HCT116 (cell line): Measurements from ENCODE around the gene ADGRV1. TPM values are rescaled to one million over a fixed set of nuclear protein-coding genes. Genes with fewer than 3 reads are reported as not detected.

Source experiments
- ATAC-seq: fragments of 200-7000 bp; cut with Tn5 transposase; 2 replicates; pipeline ENCODE4 v1.9.1; 2020; ENCODE audit warnings: mild to moderate bottlenecking, moderate library complexity
- BruUV-seq: library from RNA; stranded (reverse); fragments of 400-500 nt; replicated peaks from 2 replicates; lab custom pipeline; 2021; lab: Mats Ljungman, UMichigan
- CTCF ChIA-PET: fragments of 300-600 bp; sonication (Branson Sonifier 250); formaldehyde crosslinking; loops from one replicate; lab custom pipeline; 2021; ENCODE audit warnings: antibody characterized with exemption; lab: Charles Lee
- POLR2A ChIA-PET: fragments of 300-600, 350-600 bp; sonication (Branson Sonifier 250); formaldehyde crosslinking; loops from one replicate; lab custom pipeline; 2021; ENCODE audit warnings: antibody characterized with exemption; lab: Charles Lee
- RAD21 ChIA-PET, 2 experiments: fragments of 300-600 bp; sonication (Branson Sonifier 250); formaldehyde crosslinking; loops; one replicate each; lab custom pipeline; 2023; ENCODE audit warnings: low total read pairs in 2 of 2; ENCODE audit not compliant: uncharacterized antibody in 2 of 2, unreplicated experiment in 2 of 2, low non-redundant PET in 1 of 2; lab: Charles Lee
- DNase-seq: peaks from one replicate; pipeline ENCODE4 v3.0.0-alpha.2; 2010; ENCODE audit warnings: low read depth, low spot score
- H2AFZ ChIP-seq: fragments of 200-600 bp; shearing (Covaris generic), sonication (generic); 2 replicates; pipeline ENCODE4 v1.6.1; 2017; ENCODE audit warnings: low read depth, mixed run types, mixed read lengths, antibody characterized with exemption, low read length; ENCODE audit not compliant: poor library complexity, severe bottlenecking
- H3K27ac ChIP-seq: 2 replicates; pipeline ENCODE4 v1.5.1; 2012; ENCODE audit warnings: low read depth, low read length
- H3K27me3 ChIP-seq: fragments of 200-600 bp; sonication (generic); 2 replicates; pipeline ENCODE4 v1.6.1; 2016; ENCODE audit warnings: mixed run types, low read length, mixed read lengths; ENCODE audit not compliant: insufficient read depth
- H3K36me3 ChIP-seq, 2 experiments: fragments of 200-500 bp in 1 of 2; fragments of 200-600 bp in 1 of 2; sonication (Bioruptor generic) in 1 of 2; sonication (generic) in 1 of 2; 2 replicates each; pipeline versions ENCODE4 v1.5.1 to v1.6.1; 2014 to 2016; ENCODE audit warnings: low read length in 2 of 2, inconsistent platforms in 1 of 2, mixed read lengths in 1 of 2, mixed run types in 1 of 2; ENCODE audit not compliant: insufficient read depth in 2 of 2, control insufficient read depth in 1 of 2
- H3K4me1 ChIP-seq, 2 experiments: fragments of 200-600 bp in 1 of 2; sonication (generic) in 1 of 2; 2 replicates each; pipeline versions ENCODE4 v1.5.1 to v1.6.1; 2012 to 2017; ENCODE audit warnings: low read length in 2 of 2, inconsistent platforms in 1 of 2, mild to moderate bottlenecking in 1 of 2, mixed read lengths in 1 of 2, mixed run types in 1 of 2, moderate library complexity in 1 of 2; ENCODE audit not compliant: insufficient read depth in 2 of 2, control insufficient read depth in 1 of 2
- H3K4me2 ChIP-seq: fragments of 200-600 bp; sonication (generic); 2 replicates; pipeline ENCODE4 v1.6.1; 2017; ENCODE audit warnings: mixed run types, low read length, mixed read lengths
- H3K4me3 ChIP-seq, 2 experiments: fragments of 200-600 bp in 1 of 2; sonication (generic) in 1 of 2; replicated peaks in 1 of 2; 2 replicates each; pipeline ENCODE4 v1.5.1; 2011 to 2016; ENCODE audit warnings: low read length in 2 of 2, control low read depth in 1 of 2, low read depth in 1 of 2, mild to moderate bottlenecking in 1 of 2, mixed read lengths in 1 of 2, mixed run types in 1 of 2
- H3K79me2 ChIP-seq: fragments of 200-600 bp; sonication (generic); 2 replicates; pipeline ENCODE4 v1.6.1; 2017; ENCODE audit warnings: mild to moderate bottlenecking, mixed run types, low read length, moderate library complexity, mixed read lengths; ENCODE audit not compliant: insufficient read depth
- H3K9ac ChIP-seq: fragments of 200-600 bp; sonication (generic); 2 replicates; pipeline ENCODE4 v1.6.1; 2016; ENCODE audit warnings: low read length, mixed read lengths
- H3K9me2 ChIP-seq: fragments of 200-600 bp; sonication (generic), shearing (Covaris generic); 2 replicates; pipeline ENCODE4 v1.6.1; 2017; ENCODE audit warnings: mixed run types, mild to moderate bottlenecking, moderate library complexity; ENCODE audit not compliant: insufficient read depth
- H3K9me3 ChIP-seq, 2 experiments: fragments of 200-500 bp in 1 of 2; fragments of 200-600 bp in 1 of 2; sonication (Bioruptor generic) in 1 of 2; sonication (generic) in 1 of 2; 2 replicates each; pipeline ENCODE4 v1.6.1; 2014 to 2017; ENCODE audit warnings: low read length in 2 of 2, mixed read lengths in 2 of 2, inconsistent platforms in 1 of 2, low read depth in 1 of 2, mild to moderate bottlenecking in 1 of 2, mixed run types in 1 of 2, moderate library complexity in 1 of 2; ENCODE audit not compliant: control insufficient read depth in 1 of 2, insufficient read depth in 1 of 2
- H4K20me1 ChIP-seq: fragments of 200-600 bp; sonication (generic), shearing (Covaris generic); 2 replicates; pipeline ENCODE4 v1.6.1; 2017; ENCODE audit warnings: mixed run types, mild to moderate bottlenecking, moderate library complexity; ENCODE audit not compliant: insufficient read depth
- CEBPB ChIP-seq: IDR thresholded peaks from 2 replicates; pipeline ENCODE4 v1.6.1; 2012; ENCODE audit warnings: low read depth
- ELF1 ChIP-seq: IDR thresholded peaks from 2 replicates; pipeline ENCODE4 v1.6.1; 2012; ENCODE audit warnings: low read depth, borderline replicate concordance
- EZH2 ChIP-seq: fragments of 200-600 bp; sonication (generic); IDR thresholded peaks from 2 replicates; pipeline ENCODE4 v1.6.1; 2017; ENCODE audit warnings: antibody characterized with exemption, mixed run types
- EZH2phosphoT487 ChIP-seq: fragments of 200-600 bp; IDR thresholded peaks from 2 replicates; pipeline ENCODE4 v1.6.1; 2018; ENCODE audit warnings: antibody characterized with exemption, borderline replicate concordance
- JUND ChIP-seq: IDR thresholded peaks from 2 replicates; pipeline ENCODE4 v1.6.1; 2012
- MAX ChIP-seq: IDR thresholded peaks from 2 replicates; pipeline ENCODE4 v1.6.1; 2012
- POLR2A ChIP-seq: IDR thresholded peaks from 2 replicates; pipeline ENCODE4 v1.7.0; 2011; ENCODE audit warnings: borderline replicate concordance; ENCODE audit not compliant: insufficient read depth, insufficient read length; ENCODE audit errors: extremely low read depth
- POLR2AphosphoS5 ChIP-seq: IDR thresholded peaks from 2 replicates; pipeline ENCODE4 v1.6.1; 2011; ENCODE audit warnings: mild to moderate bottlenecking, low read depth, low read length, moderate library complexity
- SIN3A ChIP-seq: IDR thresholded peaks from 2 replicates; pipeline ENCODE4 v1.6.1; 2012; ENCODE audit warnings: low read depth
- SP1 ChIP-seq: IDR thresholded peaks from 2 replicates; pipeline ENCODE4 v1.6.1; 2012; ENCODE audit warnings: low read depth
- SRF ChIP-seq: IDR thresholded peaks from 2 replicates; pipeline ENCODE4 v1.6.1; 2012; ENCODE audit warnings: low read depth
- YY1 ChIP-seq: IDR thresholded peaks from 2 replicates; pipeline ENCODE4 v1.6.1; 2011; ENCODE audit warnings: low read length, low read depth, moderate library complexity, mild to moderate bottlenecking; ENCODE audit not compliant: insufficient replicate concordance; ENCODE audit errors: extremely low read depth
- ZFX ChIP-seq: fragments of 450-650 bp; IDR thresholded peaks from 2 replicates; pipeline ENCODE4 v1.6.1; 2017
- ZNF274 ChIP-seq: fragments of 200-500 bp; sonication (Bioruptor generic); IDR thresholded peaks from 2 replicates; pipeline ENCODE4 v1.6.1; 2014; ENCODE audit warnings: mild to moderate bottlenecking, low read depth, low read length, inconsistent platforms
- intact Hi-C: fragments of 100-400 bp; cut with micrococcal nuclease; formaldehyde crosslinking; loops from 2 replicates; pipeline ENCODE4 v1.10.0; 2022
- total RNA-seq: library from RNA; stranded (reverse); gene quantifications from one replicate; pipeline ENCODE4 v1.2.1, GENCODE V29; 2021; ENCODE audit not compliant: unreplicated experiment
- TF ChIP-seq, protein P1 (sequence below), 3 experiments: fragments of 200-600 bp in 1 of 3; sonication (generic) in 1 of 3; IDR thresholded peaks in 2 of 3; conservative IDR thresholded peaks in 1 of 3; 2 replicates each; pipeline ENCODE4 v1.5.1; 2012 to 2017; ENCODE audit warnings: low read depth in 2 of 3, low read length in 2 of 3, antibody characterized with exemption in 1 of 3, borderline replicate concordance in 1 of 3, control low read depth in 1 of 3, mild to moderate bottlenecking in 1 of 3, mixed read lengths in 1 of 3, mixed run types in 1 of 3, moderate library complexity in 1 of 3; ENCODE audit not compliant: insufficient read depth in 1 of 3
- TF ChIP-seq, protein P2 (sequence below): IDR thresholded peaks from 2 replicates; pipeline ENCODE4 v1.6.1; 2012
- TF ChIP-seq, protein P3 (sequence below): IDR thresholded peaks from 2 replicates; pipeline ENCODE4 v1.6.1; 2012; ENCODE audit warnings: low read depth

The ADGRV1 gene
- total RNA-seq, 1 experiment from 2014 or later: 6.0 TPM

- no peak for ATAC-seq
- ChIA-PET CTCF (no interaction called here), RAD21 (no interaction called here), POLR2A (no interaction called here)
- H2AFZ ChIP-seq: no peak overlapping the region
- no TSS peak for BruUV-seq
- H3K27me3 ChIP-seq: no peaks in the 10 kb centered on the region
- no peak for DNase-seq
- no peak overlapping the region for H3K9ac ChIP-seq
- H3K27ac ChIP-seq: no peak overlapping the region
- H3K4me1 ChIP-seq: no peaks in the 10 kb centered on the region
- H3K79me2 ChIP-seq: no peaks in the 10 kb centered on the region
- intact Hi-C loops: loop anchor here (5.0 to 10.0 kb wide), 3 partner anchors 234 to 516 kb away; partner anchors contain the start of gene ARRDC3
- no peak overlapping the region for H3K4me3 ChIP-seq
- H3K9me2 ChIP-seq: no peaks in the 10 kb centered on the region
- H3K36me3 ChIP-seq: no peaks in the 10 kb centered on the region
- H4K20me1 ChIP-seq: no peaks in the 10 kb centered on the region
- H3K9me3 ChIP-seq: no peaks in the 10 kb centered on the region
- H3K4me2 ChIP-seq: no peak overlapping the region
- TF ChIP-seq, protein P1, sequence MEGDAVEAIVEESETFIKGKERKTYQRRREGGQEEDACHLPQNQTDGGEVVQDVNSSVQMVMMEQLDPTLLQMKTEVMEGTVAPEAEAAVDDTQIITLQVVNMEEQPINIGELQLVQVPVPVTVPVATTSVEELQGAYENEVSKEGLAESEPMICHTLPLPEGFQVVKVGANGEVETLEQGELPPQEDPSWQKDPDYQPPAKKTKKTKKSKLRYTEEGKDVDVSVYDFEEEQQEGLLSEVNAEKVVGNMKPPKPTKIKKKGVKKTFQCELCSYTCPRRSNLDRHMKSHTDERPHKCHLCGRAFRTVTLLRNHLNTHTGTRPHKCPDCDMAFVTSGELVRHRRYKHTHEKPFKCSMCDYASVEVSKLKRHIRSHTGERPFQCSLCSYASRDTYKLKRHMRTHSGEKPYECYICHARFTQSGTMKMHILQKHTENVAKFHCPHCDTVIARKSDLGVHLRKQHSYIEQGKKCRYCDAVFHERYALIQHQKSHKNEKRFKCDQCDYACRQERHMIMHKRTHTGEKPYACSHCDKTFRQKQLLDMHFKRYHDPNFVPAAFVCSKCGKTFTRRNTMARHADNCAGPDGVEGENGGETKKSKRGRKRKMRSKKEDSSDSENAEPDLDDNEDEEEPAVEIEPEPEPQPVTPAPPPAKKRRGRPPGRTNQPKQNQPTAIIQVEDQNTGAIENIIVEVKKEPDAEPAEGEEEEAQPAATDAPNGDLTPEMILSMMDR (IDR thresholded peaks at IDR 0.05 in 2 of 3, conservative IDR thresholded peaks at IDR 0.05 in 1 of 3; ENCODE audit: borderline replicate concordance in 1 of 3, insufficient read depth in 1 of 3, low read depth in 2 of 3, low read length in 2 of 3): no peak
- TF ChIP-seq ZNF274: no peak
- TF ChIP-seq EZH2: no peak
- no peak for TF ChIP-seq SP1
- no peak for TF ChIP-seq CEBPB
- no peak for TF ChIP-seq MAX
- no peak for TF ChIP-seq EZH2phosphoT487
- no peak for TF ChIP-seq YY1
- TF ChIP-seq, protein P2, sequence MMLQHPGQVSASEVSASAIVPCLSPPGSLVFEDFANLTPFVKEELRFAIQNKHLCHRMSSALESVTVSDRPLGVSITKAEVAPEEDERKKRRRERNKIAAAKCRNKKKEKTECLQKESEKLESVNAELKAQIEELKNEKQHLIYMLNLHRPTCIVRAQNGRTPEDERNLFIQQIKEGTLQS: no peak
- TF ChIP-seq JUND: no peak
- no peak for TF ChIP-seq SIN3A
- TF ChIP-seq ZFX: no peak
- TF ChIP-seq, protein P3, sequence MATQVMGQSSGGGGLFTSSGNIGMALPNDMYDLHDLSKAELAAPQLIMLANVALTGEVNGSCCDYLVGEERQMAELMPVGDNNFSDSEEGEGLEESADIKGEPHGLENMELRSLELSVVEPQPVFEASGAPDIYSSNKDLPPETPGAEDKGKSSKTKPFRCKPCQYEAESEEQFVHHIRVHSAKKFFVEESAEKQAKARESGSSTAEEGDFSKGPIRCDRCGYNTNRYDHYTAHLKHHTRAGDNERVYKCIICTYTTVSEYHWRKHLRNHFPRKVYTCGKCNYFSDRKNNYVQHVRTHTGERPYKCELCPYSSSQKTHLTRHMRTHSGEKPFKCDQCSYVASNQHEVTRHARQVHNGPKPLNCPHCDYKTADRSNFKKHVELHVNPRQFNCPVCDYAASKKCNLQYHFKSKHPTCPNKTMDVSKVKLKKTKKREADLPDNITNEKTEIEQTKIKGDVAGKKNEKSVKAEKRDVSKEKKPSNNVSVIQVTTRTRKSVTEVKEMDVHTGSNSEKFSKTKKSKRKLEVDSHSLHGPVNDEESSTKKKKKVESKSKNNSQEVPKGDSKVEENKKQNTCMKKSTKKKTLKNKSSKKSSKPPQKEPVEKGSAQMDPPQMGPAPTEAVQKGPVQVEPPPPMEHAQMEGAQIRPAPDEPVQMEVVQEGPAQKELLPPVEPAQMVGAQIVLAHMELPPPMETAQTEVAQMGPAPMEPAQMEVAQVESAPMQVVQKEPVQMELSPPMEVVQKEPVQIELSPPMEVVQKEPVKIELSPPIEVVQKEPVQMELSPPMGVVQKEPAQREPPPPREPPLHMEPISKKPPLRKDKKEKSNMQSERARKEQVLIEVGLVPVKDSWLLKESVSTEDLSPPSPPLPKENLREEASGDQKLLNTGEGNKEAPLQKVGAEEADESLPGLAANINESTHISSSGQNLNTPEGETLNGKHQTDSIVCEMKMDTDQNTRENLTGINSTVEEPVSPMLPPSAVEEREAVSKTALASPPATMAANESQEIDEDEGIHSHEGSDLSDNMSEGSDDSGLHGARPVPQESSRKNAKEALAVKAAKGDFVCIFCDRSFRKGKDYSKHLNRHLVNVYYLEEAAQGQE: no peak
- no peak for TF ChIP-seq POLR2A
- no peak for TF ChIP-seq ELF1
- no peak for TF ChIP-seq SRF
- TF ChIP-seq POLR2AphosphoS5: no peak
Observed at GRCh38 chr5:90868799-90869198, 310.2 kb downstream of the ADGRV1 start.
